Muscle of back (tissue), 11 donors: ENCODE measurements around the gene USH2A. TPM values are rescaled to one million over a fixed set of nuclear protein-coding genes. Genes with fewer than 3 reads are reported as not detected.

ENCODE experiments used
- DNase-seq, 3 donors: peaks; one replicate each; pipeline versions ENCODE4 v3.0.0 to v3.0.0-alpha.2; 2013
- polyA plus RNA-seq, 10 donors: library from polyadenylated mRNA; unstranded; fragments of 120-200 nt; gene quantifications; one replicate each; pipeline ENCODE4 v1.2.1, GENCODE V29; 2013; ENCODE audit not compliant: insufficient read length in 10 of 10

The USH2A gene
- polyA plus RNA-seq, 10 donors: 0.04 to 0.13 (median 0.07) TPM

- DNase-seq: no peak
Measured at GRCh38 chr1:215779729-215780128, 643.5 kb downstream of the USH2A start.

- peak in 1 of 3 donors; percentile 37 for DNase-seq
Measured at GRCh38 chr1:215777370-215777925, 645.8 kb downstream of the USH2A start.

GRCh38 chr1:215776336-215776735 lies 646.9 kb downstream of the USH2A start:
- no peak for DNase-seq

GRCh38 chr1:215772151-215772550 lies 651.1 kb downstream of the USH2A start:
- no peak for DNase-seq

- no peak for DNase-seq
Measured at GRCh38 chr1:215768303-215768702, 654.9 kb downstream of the USH2A start.

- DNase-seq: no peak
Measured at GRCh38 chr1:215767761-215768160, 655.5 kb downstream of the USH2A start.

DNA sequence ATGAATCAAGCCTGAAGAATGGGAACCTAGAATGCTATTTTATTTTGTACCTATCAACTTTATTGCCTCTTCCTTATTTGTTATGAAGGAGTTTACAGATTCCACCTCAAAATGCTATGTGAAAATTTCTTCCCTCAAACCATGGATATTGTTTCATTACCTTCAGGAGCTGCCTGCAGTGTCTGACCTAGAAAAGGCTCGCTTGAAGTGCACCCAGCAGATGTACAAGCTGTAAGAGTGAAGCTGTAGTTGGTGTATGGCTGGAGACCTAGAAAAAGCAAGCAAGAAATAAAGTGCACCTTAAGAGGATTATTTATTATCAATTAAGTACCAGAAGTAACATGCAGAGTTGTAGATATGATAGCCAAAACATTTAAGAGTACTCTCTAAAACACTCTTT lies 656.7 kb downstream of the USH2A start:
- no peak for DNase-seq

- DNase-seq: no peak
Measured at GRCh38 chr1:215765833-215766232, 657.4 kb downstream of the USH2A start.

- DNase-seq: no peak
Measured at GRCh38 chr1:215761446-215761845, 661.8 kb downstream of the USH2A start.

GRCh38 chr1:215754112-215754511 lies 669.1 kb downstream of the USH2A start:
- DNase-seq: no peak

- peak in 1 of 3 donors; percentile 70 for DNase-seq
Measured at GRCh38 chr1:215749414-215749813, 673.8 kb downstream of the USH2A start.

GRCh38 chr1:215748431-215748830 lies 674.8 kb downstream of the USH2A start:
- no peak for DNase-seq

- no peak for DNase-seq
Measured at GRCh38 chr1:215744419-215744818, 678.8 kb downstream of the USH2A start.

DNA sequence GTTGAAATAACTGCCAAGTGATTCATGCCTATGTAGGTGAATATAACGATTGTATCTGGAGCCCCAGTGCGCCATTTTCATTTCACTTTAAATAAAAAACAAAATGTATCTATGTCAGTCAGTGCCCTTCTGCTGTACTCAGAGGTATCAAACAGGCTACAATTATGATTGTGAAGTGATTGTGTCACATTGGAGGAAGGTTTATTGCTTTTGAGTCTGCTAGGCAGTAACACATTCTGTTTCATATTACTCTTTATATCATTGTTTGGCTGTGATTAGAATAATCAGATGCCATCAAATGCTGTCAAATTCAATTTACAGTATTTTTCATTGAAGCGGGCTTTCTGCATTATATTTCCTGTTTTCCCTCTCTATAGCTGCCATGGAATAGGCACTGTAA lies 684.2 kb downstream of the USH2A start:
- DNase-seq: no peak

DNA sequence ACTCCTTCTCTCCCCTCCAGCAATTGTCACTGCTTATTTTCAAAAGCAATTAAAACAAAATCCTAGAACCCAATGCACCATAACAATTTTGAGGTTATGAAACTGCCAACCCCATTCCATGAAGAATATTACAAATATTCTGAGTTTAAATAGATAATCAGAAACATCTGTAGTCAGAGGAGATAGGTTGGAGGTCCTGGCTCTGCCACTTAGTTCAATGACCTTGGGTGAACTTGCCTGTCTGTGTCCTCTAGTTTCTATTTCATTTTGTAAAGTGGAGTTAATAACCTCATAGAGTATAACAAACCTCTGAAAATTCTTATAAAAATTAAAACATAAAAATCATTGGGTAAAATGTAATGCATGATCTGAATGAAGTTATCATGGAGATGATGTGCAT lies 691.5 kb downstream of the USH2A start:
- no peak for DNase-seq

- DNase-seq: no peak
Measured at GRCh38 chr1:215730600-215730999, 692.6 kb downstream of the USH2A start.

DNA sequence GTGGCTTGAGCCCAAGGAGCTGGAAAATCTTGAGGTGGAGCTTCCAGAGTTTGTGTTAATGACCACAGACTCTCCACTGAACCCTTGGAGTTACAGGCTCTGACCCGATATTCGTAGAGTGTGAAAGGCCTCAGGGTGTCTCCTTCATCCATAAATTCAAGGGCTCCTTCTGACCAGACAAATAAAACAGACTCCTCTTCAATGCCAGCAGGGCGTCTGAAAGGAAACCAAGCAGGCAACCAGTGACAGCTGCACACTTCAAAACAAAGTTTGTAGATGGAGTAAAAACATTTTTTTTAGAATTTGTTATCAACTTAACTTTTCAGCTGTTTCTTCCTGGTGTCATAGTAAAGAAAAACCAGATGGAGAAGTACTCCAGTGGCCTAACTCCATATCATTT lies 695.1 kb downstream of the USH2A start:
- no peak for DNase-seq

DNA sequence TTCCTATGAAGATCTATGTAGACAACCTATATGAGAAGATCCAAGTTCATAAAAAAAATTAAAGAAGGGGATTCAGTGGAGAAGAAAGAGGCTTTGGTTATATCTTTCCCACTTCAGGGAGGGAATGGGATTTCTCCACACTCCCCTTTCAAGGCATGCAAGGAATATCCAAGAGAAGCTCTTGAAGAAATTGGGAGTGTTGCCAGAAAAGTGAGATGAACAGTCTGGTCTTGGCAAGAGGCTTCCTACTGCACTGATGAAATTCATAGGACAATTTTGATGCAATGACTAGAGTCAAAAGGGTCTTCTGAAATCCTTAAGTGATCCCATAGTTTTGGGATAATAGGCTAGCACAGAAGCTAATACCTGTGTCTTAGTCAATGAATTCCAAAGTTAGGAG lies 703.1 kb downstream of the USH2A start:
- DNase-seq: no peak

GRCh38 chr1:215719552-215719951 lies 703.7 kb downstream of the USH2A start:
- peak in 1 of 3 donors; percentile 51 for DNase-seq

- no peak for DNase-seq
Measured at GRCh38 chr1:215718575-215719287, 704.5 kb downstream of the USH2A start.

DNA sequence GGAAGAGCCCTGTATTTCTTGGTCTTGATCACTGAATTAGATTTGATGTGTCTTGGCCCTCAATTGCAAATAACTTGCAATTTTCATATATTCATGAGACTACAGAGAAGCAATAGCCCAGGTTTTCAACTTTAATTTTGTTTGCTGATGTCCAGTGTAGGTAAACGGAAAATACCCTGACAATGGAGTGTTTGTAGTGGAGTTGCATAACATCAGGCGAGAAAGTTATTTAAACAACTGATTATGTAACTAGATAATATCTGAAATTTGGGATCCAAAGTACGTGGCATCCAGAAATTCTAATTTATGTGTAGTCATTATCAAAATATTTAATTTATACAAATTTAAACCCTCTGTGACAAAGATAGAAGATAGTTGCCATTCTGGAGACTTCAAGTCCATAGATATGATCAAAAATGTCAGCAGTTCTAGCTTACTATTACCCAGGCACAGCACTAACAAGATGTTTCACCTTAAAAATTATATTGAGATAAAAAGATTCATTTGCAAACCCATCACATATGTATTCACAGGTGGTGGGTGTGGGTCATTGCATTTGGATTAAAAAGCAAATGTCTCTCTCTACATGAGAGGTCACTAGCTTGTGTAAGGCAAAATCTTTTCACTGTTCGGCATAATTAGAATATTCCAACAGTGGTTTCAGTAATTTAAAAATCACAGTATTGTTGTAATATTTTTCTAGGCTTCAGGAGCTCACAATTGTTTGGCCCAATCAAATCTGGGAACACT lies 705.4 kb downstream of the USH2A start:
- no peak for DNase-seq

GRCh38 chr1:215710899-215711225 lies 712.4 kb downstream of the USH2A start:
- DNase-seq: no peak
